ENCODE results near the gene ANGEL1.

DNA sequence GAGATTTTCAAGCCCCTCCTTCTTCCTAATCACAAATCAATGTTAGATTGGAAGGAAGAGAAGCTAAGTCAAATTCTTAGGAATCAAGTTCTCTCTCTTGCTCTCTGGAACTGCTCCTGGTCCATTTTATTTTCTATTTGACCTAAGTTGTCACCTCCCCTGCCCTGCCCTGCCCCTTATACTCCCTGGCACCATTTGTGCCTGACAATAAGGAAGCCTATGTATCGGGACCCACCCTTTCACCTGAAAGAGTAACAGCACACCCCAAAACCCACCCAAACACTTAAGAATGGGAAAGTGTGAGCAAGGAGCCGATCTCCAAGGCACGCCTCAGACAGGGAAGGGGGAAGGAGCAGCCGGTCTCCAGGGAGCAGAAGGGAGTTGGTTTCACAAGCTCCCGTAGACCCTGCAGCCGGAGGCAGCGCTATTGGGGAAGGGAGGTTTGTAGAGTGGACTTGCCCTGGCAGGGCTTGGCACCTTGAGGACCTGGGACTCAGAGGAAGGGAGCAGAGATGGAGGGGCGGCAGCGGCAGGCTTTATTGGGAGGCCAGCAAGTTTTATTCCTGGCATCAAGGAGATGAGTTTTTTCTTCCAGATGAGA lies 15.1 kb upstream of the ANGEL1 start:
- TF ChIP-seq, protein P1, sequence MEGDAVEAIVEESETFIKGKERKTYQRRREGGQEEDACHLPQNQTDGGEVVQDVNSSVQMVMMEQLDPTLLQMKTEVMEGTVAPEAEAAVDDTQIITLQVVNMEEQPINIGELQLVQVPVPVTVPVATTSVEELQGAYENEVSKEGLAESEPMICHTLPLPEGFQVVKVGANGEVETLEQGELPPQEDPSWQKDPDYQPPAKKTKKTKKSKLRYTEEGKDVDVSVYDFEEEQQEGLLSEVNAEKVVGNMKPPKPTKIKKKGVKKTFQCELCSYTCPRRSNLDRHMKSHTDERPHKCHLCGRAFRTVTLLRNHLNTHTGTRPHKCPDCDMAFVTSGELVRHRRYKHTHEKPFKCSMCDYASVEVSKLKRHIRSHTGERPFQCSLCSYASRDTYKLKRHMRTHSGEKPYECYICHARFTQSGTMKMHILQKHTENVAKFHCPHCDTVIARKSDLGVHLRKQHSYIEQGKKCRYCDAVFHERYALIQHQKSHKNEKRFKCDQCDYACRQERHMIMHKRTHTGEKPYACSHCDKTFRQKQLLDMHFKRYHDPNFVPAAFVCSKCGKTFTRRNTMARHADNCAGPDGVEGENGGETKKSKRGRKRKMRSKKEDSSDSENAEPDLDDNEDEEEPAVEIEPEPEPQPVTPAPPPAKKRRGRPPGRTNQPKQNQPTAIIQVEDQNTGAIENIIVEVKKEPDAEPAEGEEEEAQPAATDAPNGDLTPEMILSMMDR (IDR thresholded peaks at IDR 0.05; ENCODE audit: insufficient read depth, low read length) = no peak
- TF ChIP-seq, protein P2, sequence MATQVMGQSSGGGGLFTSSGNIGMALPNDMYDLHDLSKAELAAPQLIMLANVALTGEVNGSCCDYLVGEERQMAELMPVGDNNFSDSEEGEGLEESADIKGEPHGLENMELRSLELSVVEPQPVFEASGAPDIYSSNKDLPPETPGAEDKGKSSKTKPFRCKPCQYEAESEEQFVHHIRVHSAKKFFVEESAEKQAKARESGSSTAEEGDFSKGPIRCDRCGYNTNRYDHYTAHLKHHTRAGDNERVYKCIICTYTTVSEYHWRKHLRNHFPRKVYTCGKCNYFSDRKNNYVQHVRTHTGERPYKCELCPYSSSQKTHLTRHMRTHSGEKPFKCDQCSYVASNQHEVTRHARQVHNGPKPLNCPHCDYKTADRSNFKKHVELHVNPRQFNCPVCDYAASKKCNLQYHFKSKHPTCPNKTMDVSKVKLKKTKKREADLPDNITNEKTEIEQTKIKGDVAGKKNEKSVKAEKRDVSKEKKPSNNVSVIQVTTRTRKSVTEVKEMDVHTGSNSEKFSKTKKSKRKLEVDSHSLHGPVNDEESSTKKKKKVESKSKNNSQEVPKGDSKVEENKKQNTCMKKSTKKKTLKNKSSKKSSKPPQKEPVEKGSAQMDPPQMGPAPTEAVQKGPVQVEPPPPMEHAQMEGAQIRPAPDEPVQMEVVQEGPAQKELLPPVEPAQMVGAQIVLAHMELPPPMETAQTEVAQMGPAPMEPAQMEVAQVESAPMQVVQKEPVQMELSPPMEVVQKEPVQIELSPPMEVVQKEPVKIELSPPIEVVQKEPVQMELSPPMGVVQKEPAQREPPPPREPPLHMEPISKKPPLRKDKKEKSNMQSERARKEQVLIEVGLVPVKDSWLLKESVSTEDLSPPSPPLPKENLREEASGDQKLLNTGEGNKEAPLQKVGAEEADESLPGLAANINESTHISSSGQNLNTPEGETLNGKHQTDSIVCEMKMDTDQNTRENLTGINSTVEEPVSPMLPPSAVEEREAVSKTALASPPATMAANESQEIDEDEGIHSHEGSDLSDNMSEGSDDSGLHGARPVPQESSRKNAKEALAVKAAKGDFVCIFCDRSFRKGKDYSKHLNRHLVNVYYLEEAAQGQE (IDR thresholded peaks at IDR 0.05; ENCODE audit: insufficient replicate concordance, low read depth) = no peak
- TF ChIP-seq POLR2AphosphoS5 (IDR thresholded peaks at IDR 0.05; ENCODE audit: low read depth) (no peak), SPI1 (IDR thresholded peaks at IDR 0.05; ENCODE audit: borderline replicate concordance, low read depth) (no peak)
